Subcutaneous abdominal adipose tissue (tissue), 5 donors: ENCODE data around the gene SEMA3G.

Experiments
- H3K27ac ChIP-seq: one replicate; pipeline ENCODE4 v1.7.0; 2013; ENCODE audit warnings: low read depth, mild to moderate bottlenecking, inconsistent platforms, low read length, moderate library complexity
- H3K27me3 ChIP-seq, 5 donors: one replicate each; pipeline ENCODE4 v1.7.0; 2013; ENCODE audit warnings: low read length in 5 of 5, inconsistent platforms in 1 of 5; ENCODE audit not compliant: control insufficient read depth in 5 of 5, insufficient read depth in 4 of 5
- H3K36me3 ChIP-seq, 5 donors: one replicate each; pipeline ENCODE4 v1.7.0; 2013; ENCODE audit warnings: low read length in 5 of 5; ENCODE audit not compliant: control insufficient read depth in 5 of 5, insufficient read depth in 5 of 5
- H3K4me1 ChIP-seq, 5 donors: one replicate each; pipeline ENCODE4 v1.7.0; 2013; ENCODE audit warnings: low read length in 5 of 5, mild to moderate bottlenecking in 3 of 5, moderate library complexity in 1 of 5; ENCODE audit not compliant: control insufficient read depth in 5 of 5, insufficient read depth in 5 of 5
- H3K4me3 ChIP-seq, 5 donors: one replicate each; pipeline ENCODE4 v1.7.0; 2013; ENCODE audit warnings: low read length in 5 of 5, low read depth in 1 of 5
- H3K9ac ChIP-seq, 5 donors: one replicate each; pipeline ENCODE4 v1.7.0; 2013; ENCODE audit warnings: low read length in 5 of 5, mild to moderate bottlenecking in 4 of 5, moderate library complexity in 3 of 5
- H3K9me3 ChIP-seq, 5 donors: one replicate each; pipeline ENCODE4 v1.7.0; 2013; ENCODE audit warnings: low read length in 5 of 5; ENCODE audit not compliant: control insufficient read depth in 5 of 5
- donor health status: healthy.
- donor health status: healthy.
- donor health status: healthy.
- donor health status: healthy.
- donor health status: healthy.

SEMA3G gene

DNA sequence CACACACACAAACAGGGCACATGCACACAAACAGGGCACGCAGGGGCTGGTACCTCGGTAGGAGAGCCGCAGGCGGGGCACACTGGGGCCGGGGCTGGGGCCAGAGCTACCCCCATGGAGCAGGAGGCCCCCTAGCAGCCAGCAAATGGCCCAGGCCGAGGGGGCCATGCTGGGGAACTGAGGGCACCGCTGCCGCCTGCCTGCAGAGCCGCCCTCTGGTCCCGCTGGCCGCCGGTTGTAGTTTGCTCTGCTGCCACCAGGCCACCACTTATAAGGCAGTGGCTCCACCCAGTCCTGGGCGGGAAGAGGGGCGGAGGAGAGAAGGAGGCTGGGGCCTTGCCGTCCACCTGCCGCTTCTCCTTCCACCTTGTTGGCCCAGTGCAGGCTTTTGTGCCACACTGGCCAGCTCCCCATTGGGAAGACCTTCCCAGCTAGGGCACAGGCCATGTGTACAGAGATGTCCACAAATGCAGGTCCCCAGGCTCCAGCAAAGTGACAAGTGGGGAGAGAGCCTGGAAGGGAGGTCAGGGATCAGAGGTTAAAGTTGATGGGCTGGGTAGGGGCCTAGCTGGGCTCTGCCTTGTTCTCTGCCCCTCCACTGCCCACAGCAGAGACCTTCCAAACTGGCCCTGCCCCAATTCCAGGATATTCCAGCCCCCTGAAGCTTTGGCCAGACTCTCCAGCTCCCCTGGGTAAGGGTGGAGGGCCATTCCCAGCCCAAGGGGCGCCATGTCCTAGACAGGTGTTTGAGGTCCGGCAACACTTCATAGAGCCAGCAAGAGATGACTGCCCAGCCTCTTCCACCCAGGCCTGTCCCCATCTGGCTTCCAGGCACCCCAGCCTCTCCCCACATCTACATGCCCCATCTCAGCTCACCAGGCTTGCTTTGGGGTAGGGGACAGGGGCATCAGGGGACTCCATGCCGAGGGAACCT is at the start of gene SEMA3G:
Gene SEMA3G, minus strand, starts transcription at position 244 of the 934 bp plus-strand sequence. Its CDS starts 76 bp downstream, at position 168.
- H3K36me3 ChIP-seq, result peaks cover 0 to 27% (median 19%) of the 10 kb centered on the region in 5 donors
- no peaks in the 10 kb centered on the region for H3K9me3 ChIP-seq
- H3K4me3 ChIP-seq, result peak within 1 kb of the TSS; percentile 76 to 91 (median 84)
- peak within 1 kb of the TSS; percentile 32 to 90 (median 71) for H3K9ac ChIP-seq
- peak within 1 kb of the TSS; percentile 42 for H3K27ac ChIP-seq
- H3K27me3 ChIP-seq, result no peaks in the 10 kb centered on the region
- peaks cover 11 to 66% (median 62%) of the 10 kb centered on the region in 5 donors for H3K4me1 ChIP-seq

DNA sequence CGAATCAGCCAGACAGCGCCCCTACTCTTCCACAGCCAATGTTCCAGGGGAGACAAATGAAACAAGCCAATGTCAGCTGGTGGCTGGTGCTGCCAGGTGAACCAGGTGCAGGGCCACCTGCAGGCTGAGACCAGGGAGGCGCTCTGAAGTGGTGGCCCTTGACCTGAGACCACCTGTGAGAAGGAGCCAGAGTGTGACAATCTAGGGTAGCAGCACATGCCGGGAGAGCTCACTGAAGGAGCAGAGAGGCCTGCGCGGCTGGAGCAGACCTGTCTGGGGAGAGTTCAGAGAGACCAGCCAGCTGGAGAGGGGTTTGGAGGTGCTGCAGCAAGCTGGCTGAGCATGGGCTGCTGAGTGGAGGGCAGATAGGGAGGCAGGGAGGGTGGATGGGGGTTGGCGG is 49.5 kb upstream of the SEMA3G start:
- Histone ChIP-seq H3K36me3 (peaks cover 0 to 42% (median 38%) of the 10 kb centered on the region in 5 donors), H3K4me1 (peaks cover 15 to 95% (median 78%) of the 10 kb centered on the region in 5 donors), H3K27me3 (no peaks in the 10 kb centered on the region), H3K27ac (peak overlapping the region; percentile 78), H3K9me3 (no peaks in the 10 kb centered on the region), H3K4me3 (peak overlapping the region in 2 of 5 donors; percentile 63 to 69), H3K9ac (peak overlapping the region in 2 of 5 donors; percentile 20 to 59)

DNA sequence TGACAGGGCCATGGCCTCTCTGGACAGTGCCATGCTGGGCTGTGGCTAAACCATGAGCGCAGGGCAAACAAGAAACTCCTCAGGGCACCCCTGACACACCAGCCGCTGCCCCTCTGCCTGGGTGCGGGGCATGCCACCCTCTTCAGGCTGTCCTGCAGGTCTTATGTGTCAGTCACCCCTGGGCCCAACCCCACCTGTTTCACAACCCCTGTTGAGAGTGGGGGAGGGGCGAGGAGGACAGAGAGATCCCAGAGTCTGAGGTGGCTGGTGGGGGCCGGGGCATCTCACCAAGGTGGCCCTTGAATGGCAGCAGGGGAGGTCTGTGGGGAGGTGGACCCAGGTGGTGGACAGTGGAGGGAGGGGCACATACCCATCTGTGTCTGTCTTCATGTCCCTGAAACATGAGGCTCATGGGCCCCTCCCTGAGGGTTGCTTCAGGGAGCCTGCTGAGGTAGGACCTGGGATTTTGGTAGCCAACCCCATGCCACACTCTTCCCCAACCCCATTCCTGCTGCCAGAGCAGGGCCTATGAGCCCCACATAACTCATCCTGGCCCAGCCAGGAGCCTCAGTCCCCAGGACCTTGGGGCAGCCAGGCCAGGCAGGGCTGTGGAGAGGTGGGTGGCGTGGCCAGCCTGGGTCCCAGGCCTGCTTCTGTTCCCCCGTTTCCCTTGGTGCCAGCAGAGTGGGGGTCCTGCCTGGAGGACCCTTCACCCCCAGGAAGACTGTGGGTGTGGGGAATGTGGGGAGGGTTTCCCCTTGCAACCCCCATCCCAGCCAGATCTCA is 48.5 kb upstream of the SEMA3G start:
- peaks cover 0 to 52% (median 46%) of the 10 kb centered on the region in 5 donors for H3K36me3 ChIP-seq
- no peak overlapping the region for H3K9ac ChIP-seq
- H3K27me3 ChIP-seq, result no peaks in the 10 kb centered on the region
- no peak overlapping the region for H3K4me3 ChIP-seq
- no peaks in the 10 kb centered on the region for H3K9me3 ChIP-seq
- H3K27ac ChIP-seq, result no peak overlapping the region
- H3K4me1 ChIP-seq, result peaks cover 15 to 90% (median 77%) of the 10 kb centered on the region in 5 donors

DNA sequence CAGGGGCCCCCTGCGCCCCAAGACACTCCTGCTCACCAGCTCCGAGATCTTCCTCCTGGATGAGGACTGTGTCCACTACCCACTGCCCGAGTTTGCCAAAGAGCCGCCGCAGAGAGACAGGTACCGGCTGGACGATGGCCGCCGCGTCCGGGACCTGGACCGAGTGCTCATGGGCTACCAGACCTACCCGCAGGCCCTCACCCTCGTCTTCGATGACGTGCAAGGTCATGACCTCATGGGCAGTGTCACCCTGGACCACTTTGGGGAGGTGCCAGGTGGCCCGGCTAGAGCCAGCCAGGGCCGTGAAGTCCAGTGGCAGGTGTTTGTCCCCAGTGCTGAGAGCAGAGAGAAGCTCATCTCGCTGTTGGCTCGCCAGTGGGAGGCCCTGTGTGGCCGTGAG is 47.2 kb upstream of the SEMA3G start:
- Histone ChIP-seq H3K4me1 (peaks cover 15 to 78% (median 68%) of the 10 kb centered on the region in 5 donors), H3K9ac (no peak overlapping the region), H3K27ac (no peak overlapping the region), H3K36me3 (peaks cover 0 to 65% (median 60%) of the 10 kb centered on the region in 5 donors), H3K4me3 (no peak overlapping the region), H3K27me3 (no peaks in the 10 kb centered on the region), H3K9me3 (no peaks in the 10 kb centered on the region)

DNA sequence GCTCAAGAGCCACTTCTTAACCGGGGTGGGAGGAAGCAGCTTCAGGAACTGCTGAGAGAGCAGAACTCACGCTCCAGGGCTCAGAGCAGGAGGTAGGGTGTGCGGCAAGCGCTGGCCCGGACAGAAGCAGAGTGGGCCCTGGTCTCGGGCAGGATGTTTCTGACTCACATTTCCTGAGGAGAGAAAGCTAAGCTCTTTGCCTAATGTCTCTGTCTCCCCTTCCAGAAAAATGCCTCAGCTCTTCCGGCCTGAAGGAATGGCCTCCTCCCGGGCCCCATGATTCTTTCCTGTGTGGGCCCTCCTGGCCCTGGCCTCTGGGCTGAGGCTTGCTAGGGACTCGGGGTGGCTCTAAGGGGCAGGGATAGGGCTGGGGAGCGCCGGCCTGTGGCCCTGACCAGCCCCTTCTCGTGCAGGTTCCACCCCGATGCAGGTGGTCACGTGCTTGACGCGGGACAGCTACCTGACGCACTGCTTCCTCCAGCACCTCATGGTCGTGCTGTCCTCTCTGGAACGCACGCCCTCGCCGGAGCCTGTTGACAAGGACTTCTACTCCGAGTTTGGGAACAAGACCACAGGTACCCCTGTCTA is 46.1 kb upstream of the SEMA3G start:
- H3K27me3 ChIP-seq, result no peaks in the 10 kb centered on the region
- H3K9ac ChIP-seq, result peak overlapping the region in 2 of 5 donors; percentile 15 to 44
- peaks cover 0 to 76% (median 70%) of the 10 kb centered on the region in 5 donors for H3K36me3 ChIP-seq
- peak overlapping the region in 2 of 5 donors; percentile 16 to 21 for H3K4me3 ChIP-seq
- peak overlapping the region; percentile 60 for H3K27ac ChIP-seq
- no peaks in the 10 kb centered on the region for H3K9me3 ChIP-seq
- H3K4me1 ChIP-seq, result peaks cover 15 to 68% (median 62%) of the 10 kb centered on the region in 5 donors

DNA sequence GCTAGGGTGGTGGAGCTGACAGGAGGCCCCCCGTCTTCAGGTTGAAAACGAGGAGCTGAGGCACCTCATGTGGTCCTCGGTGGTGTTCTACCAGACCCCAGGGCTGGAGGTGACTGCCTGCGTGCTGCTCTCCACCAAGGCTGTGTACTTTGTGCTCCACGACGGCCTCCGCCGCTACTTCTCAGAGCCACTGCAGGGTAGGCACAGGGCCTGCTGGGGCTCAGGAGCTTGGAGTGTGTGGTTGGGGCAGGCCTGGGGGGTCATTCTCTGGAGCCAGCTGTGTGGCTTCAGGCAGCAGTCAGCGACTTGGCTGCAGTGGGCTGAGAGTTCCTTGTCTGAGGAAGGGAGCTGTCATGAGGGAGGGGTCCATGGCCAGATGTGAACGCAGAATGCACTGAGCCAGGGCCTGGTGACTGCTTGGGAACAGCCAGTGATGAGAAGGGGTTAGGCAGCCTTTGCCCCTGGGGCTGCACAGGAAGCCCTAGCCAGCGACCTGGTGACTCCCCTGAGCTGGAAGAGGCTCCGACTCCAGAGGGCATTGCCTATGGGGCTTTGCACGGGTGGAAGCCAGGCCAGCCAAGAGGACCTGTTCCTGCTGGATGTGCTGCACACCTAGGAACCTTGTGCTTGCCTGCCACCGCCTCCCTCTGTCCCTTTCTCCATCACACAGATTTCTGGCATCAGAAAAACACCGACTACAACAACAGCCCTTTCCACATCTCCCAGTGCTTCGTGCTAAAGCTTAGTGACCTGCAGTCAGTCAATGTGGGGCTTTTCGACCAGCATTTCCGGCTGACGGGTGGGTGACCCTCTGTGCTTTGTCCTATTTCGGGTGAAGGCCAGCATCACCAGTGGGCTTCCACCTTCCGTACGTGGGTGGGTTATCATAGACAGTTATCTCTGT is 45.4 kb upstream of the SEMA3G start:
- peak overlapping the region in 1 of 5 donors; percentile 11 for H3K4me3 ChIP-seq
- H3K9me3 ChIP-seq, result no peaks in the 10 kb centered on the region
- H3K36me3 ChIP-seq, result peaks cover 0 to 83% (median 78%) of the 10 kb centered on the region in 5 donors
- peaks cover 15 to 60% (median 54%) of the 10 kb centered on the region in 5 donors for H3K4me1 ChIP-seq
- H3K27me3 ChIP-seq, result no peaks in the 10 kb centered on the region
- peak overlapping the region; percentile 60 for H3K27ac ChIP-seq
- no peak overlapping the region for H3K9ac ChIP-seq

DNA sequence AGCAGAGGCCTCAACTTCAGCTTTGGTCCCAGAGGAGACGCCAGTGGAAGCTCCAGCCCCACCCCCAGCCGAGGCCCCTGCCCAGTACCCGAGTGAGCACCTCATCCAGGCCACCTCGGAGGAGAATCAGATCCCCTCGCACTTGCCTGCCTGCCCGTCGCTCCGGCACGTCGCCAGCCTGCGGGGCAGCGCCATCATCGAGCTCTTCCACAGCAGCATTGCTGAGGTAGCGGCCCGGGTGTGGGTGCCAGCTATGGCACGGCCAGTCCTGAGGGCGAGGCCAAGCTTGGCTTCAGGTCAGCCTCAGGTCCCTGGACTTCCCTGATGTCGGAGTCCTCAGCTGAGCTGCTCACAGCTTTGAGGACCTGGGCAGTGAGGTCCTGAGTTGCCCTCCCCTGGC is 44.5 kb upstream of the SEMA3G start:
- Histone ChIP-seq H3K9ac (no peak overlapping the region), H3K4me1 (peaks cover 14 to 60% (median 53%) of the 10 kb centered on the region in 5 donors), H3K27ac (no peak overlapping the region), H3K4me3 (no peak overlapping the region), H3K36me3 (peaks cover 0 to 91% (median 83%) of the 10 kb centered on the region in 5 donors), H3K9me3 (no peaks in the 10 kb centered on the region), H3K27me3 (no peaks in the 10 kb centered on the region)

DNA sequence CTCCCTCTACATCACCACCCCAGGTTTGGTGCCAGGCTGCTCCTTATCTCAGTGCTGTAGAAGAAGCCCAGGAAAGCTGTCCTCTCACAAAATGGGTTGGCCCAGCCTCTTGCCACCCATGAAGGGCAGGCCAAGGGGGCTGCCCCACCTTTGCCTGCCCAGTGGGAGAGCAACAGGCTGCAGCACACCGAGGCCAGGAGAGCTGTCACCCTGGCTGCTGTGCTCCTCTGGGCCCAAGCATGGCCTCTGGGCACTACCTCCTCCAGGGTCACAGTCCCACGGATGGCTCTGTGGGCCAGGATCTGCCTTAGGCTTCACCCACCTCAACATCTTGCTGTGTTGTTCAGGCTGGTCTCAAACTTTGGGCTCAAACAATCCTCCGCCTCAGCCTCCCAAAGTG is 43.8 kb upstream of the SEMA3G start:
- no peak overlapping the region for H3K4me3 ChIP-seq
- no peak overlapping the region for H3K27ac ChIP-seq
- H3K36me3 ChIP-seq, result peaks cover 0 to 93% (median 84%) of the 10 kb centered on the region in 5 donors
- H3K9me3 ChIP-seq, result no peaks in the 10 kb centered on the region
- H3K4me1 ChIP-seq, result peaks cover 14 to 55% (median 46%) of the 10 kb centered on the region in 5 donors
- H3K27me3 ChIP-seq, result no peaks in the 10 kb centered on the region
- no peak overlapping the region for H3K9ac ChIP-seq
